Neuronal stem cell (in vitro differentiated cells): ENCODE results near the gene ENAM.

ENCODE experiments used
- DNase-seq: peaks from one replicate; pipeline ENCODE4 v3.0.0-alpha.2; 2013; ENCODE audit warnings: low spot score
- H2AFZ ChIP-seq: one replicate; pipeline ENCODE4 v1.6.1; 2013; ENCODE audit warnings: mild to moderate bottlenecking, low read length, inconsistent platforms
- H2AK5ac ChIP-seq: 2 replicates; pipeline ENCODE4 v1.6.1; 2013; ENCODE audit warnings: low read depth, mild to moderate bottlenecking, inconsistent platforms, low read length, moderate library complexity, mixed read lengths
- H2BK120ac ChIP-seq: 2 replicates; pipeline ENCODE4 v1.6.1; 2013; ENCODE audit warnings: low read depth, mild to moderate bottlenecking, inconsistent platforms, low read length, moderate library complexity, mixed read lengths
- H2BK12ac ChIP-seq: one replicate; pipeline ENCODE4 v1.6.1; 2013; ENCODE audit warnings: low read length, inconsistent platforms
- H2BK15ac ChIP-seq: 2 replicates; pipeline ENCODE4 v1.6.1; 2013; ENCODE audit warnings: mild to moderate bottlenecking, low read length, inconsistent platforms, mixed read lengths
- H2BK5ac ChIP-seq: one replicate; pipeline ENCODE4 v1.6.1; 2013; ENCODE audit warnings: inconsistent platforms, mild to moderate bottlenecking, low read length, moderate library complexity
- H3K14ac ChIP-seq: one replicate; pipeline ENCODE4 v1.6.1; 2013; ENCODE audit warnings: low read length, inconsistent platforms
- H3K18ac ChIP-seq: 2 replicates; pipeline ENCODE4 v1.6.1; 2013; ENCODE audit warnings: low read length, inconsistent platforms
- H3K23ac ChIP-seq: 2 replicates; pipeline ENCODE4 v1.6.1; 2013; ENCODE audit warnings: low read depth, mild to moderate bottlenecking, mixed read lengths, low read length, inconsistent platforms; ENCODE audit not compliant: poor library complexity
- H3K27ac ChIP-seq: replicated peaks from 3 replicates; pipeline ENCODE4 v1.5.1; 2013; ENCODE audit warnings: low read length, inconsistent platforms
- H3K27me3 ChIP-seq, 3 experiments: 2 replicates each; pipeline ENCODE4 v1.6.1; 2013; ENCODE audit warnings: low read length in 3 of 3, mild to moderate bottlenecking in 2 of 3, inconsistent platforms in 1 of 3, low read depth in 1 of 3, mixed read lengths in 1 of 3, moderate library complexity in 1 of 3; ENCODE audit not compliant: control insufficient read depth in 3 of 3, insufficient read depth in 3 of 3
- H3K36me3 ChIP-seq, 2 donors: replicated peaks in 1 of 2; 2 replicates each; pipeline ENCODE4 v1.6.1; 2013; ENCODE audit warnings: low read length in 2 of 2; ENCODE audit not compliant: control insufficient read depth in 2 of 2, insufficient read depth in 2 of 2
- H3K4ac ChIP-seq: 2 replicates; pipeline ENCODE4 v1.6.1; 2013; ENCODE audit warnings: inconsistent platforms, mild to moderate bottlenecking, low read length, moderate library complexity
- H3K4me1 ChIP-seq, 2 donors: 1 replicate in 1 of 2; 2 replicates in 1 of 2; pipeline ENCODE4 v1.6.1; 2013; ENCODE audit warnings: low read length in 2 of 2, low read depth in 1 of 2; ENCODE audit not compliant: control insufficient read depth in 2 of 2, insufficient read depth in 1 of 2
- H3K4me2 ChIP-seq: one replicate; pipeline ENCODE4 v1.6.1; 2013; ENCODE audit warnings: mild to moderate bottlenecking, low read length, inconsistent platforms; ENCODE audit not compliant: insufficient read depth, poor library complexity, severe bottlenecking
- H3K4me3 ChIP-seq, 2 donors: 2 replicates each; pipeline ENCODE4 v1.5.1; 2013; ENCODE audit warnings: low read length in 2 of 2, mild to moderate bottlenecking in 2 of 2, inconsistent platforms in 1 of 2, moderate library complexity in 1 of 2
- H3K79me1 ChIP-seq: one replicate; pipeline ENCODE4 v1.6.1; 2013; ENCODE audit warnings: low read depth, mild to moderate bottlenecking, inconsistent platforms, low read length, moderate library complexity
- H3K9ac ChIP-seq: one replicate; pipeline ENCODE4 v1.6.1; 2013; ENCODE audit warnings: mild to moderate bottlenecking, low read depth, low read length, inconsistent platforms; ENCODE audit not compliant: poor library complexity
- H3K9me3 ChIP-seq, 2 donors: replicated peaks in 1 of 2; 2 replicates each; pipeline versions ENCODE3 to v1.6.1; 2013; ENCODE audit warnings: low read length in 2 of 2, mild to moderate bottlenecking in 2 of 2, inconsistent platforms in 1 of 2, low read depth in 1 of 2, mixed read lengths in 1 of 2, moderate library complexity in 1 of 2; ENCODE audit not compliant: control insufficient read depth in 2 of 2, insufficient read depth in 1 of 2
- H4K8ac ChIP-seq: one replicate; pipeline ENCODE4 v1.6.1; 2013; ENCODE audit warnings: low read depth, mild to moderate bottlenecking, inconsistent platforms, low read length, moderate library complexity
- H4K91ac ChIP-seq: one replicate; pipeline ENCODE4 v1.6.1; 2013; ENCODE audit warnings: low read length, low read depth, mild to moderate bottlenecking, inconsistent platforms; ENCODE audit not compliant: poor library complexity
- WGBS, 2 donors: extraction: QIAGEN DNeasy Blood & Tissue Kit; methylation state at CpG; one replicate each; pipeline ENCODE4 v1.1.7; 2013; ENCODE audit warnings: missing lambda C conversion rate in 2 of 2, mixed read lengths in 1 of 2; ENCODE audit not compliant: insufficient read length in 2 of 2, insufficient replicate concordance in 1 of 2; ENCODE audit errors: extremely low coverage in 2 of 2; 5-methylcytosine and 5-hydroxymethylcytosine counted together

ENAM gene

GRCh38 chr4:70667740-70668535 is 39.4 kb downstream of the ENAM start:
- Histone ChIP-seq H2BK120ac (no peak overlapping the region), H2BK12ac (no peak overlapping the region)

DNA sequence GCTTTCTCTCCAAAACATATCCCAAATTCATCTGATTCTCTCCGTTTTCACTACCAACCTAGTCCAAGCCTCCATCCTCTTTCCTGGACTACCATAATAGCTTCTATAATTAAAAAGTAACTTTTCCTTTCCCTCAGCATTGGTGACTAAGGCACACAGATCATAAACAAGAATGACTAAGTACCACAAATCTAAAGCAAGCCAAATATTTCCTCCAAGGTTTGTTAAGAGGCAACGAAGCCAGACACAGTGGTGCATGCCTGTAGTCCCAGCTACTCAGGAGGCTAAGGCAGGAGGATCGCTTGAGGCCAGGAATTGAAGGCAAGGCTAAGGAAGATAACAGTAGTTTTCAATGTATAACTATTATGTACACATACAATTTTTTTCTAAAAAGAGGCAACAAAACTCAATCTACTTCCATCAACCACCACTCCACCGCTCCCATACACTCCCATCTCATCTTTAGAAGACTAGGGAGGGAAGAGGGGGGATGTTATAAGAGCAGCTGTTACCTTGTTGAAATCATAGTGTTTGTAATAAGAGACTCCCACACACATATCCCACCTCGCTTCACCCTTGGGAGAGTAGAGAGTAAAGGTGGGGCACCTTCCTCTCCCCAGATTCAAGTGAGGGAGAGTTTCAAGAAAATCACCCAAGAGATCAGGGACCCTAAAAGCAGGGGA is 41.9 kb downstream of the ENAM start:
- no peak overlapping the region for H3K4me2 ChIP-seq
- WGBS, 2 donors, result 100% methylated on average over 1 of the region's 5 CpGs; no CpG with 5 or more reads in 1 of the 2 donors
- no peak overlapping the region for H3K14ac ChIP-seq

More at GRCh38 chr4:70667740-70668535, 39.4 kb downstream of the ENAM start:
- no CpG with 5 or more reads among the region's 3 CpGs for whole genome bisulfite sequencing, 2 donors
- Histone ChIP-seq H3K27me3 (peaks cover 0 to 3% (median 0%) of the 10 kb centered on the region in 3 experiments), H3K9me3 (no peaks in the 10 kb centered on the region), H4K8ac (no peak overlapping the region), H2BK5ac (no peak overlapping the region), H3K4me1 (no peaks in the 10 kb centered on the region), H3K18ac (no peak overlapping the region), H2AK5ac (no peak overlapping the region), H3K4me3 (no peak overlapping the region), H3K14ac (no peak overlapping the region), H4K91ac (no peak overlapping the region), H3K36me3 (no peaks in the 10 kb centered on the region), H3K23ac (no peak overlapping the region), H3K79me1 (no peaks in the 10 kb centered on the region), H3K27ac (no peak overlapping the region), H2AFZ (no peak overlapping the region), H3K9ac (no peak overlapping the region), H3K4me2 (no peak overlapping the region), H3K4ac (no peak overlapping the region), H2BK15ac (no peak overlapping the region)
- DNase-seq, result no peak

DNA sequence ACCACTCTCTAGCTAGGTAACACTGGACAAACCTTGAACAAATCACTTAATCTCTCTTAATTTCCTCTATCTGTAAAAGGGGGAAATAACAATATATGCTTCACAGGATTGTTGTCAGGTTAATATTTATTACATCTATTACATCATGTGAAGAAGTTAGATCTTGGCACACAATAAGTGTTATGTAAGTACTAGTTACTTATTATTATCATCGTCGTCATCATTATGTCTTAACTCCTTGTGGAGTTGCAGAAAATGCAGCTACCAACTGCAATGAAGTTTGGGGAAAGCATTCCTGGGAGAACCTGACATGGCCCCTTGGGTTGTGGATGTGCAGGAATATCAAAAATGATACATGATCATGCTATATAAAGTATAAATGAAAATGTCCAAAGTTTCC is 42.5 kb downstream of the ENAM start:
- no peak overlapping the region for H3K23ac ChIP-seq
- no peak overlapping the region for H3K4me2 ChIP-seq
- H2BK5ac ChIP-seq, result no peak overlapping the region
- H3K4me1 ChIP-seq, result no peaks in the 10 kb centered on the region
- no peaks in the 10 kb centered on the region for H3K79me1 ChIP-seq
- no peaks in the 10 kb centered on the region for H3K36me3 ChIP-seq
- no peak for DNase-seq
- H2AFZ ChIP-seq, result no peak overlapping the region
- H3K9ac ChIP-seq, result no peak overlapping the region
- no peaks in the 10 kb centered on the region for H3K9me3 ChIP-seq
- peaks cover 0 to 22% (median 0%) of the 10 kb centered on the region in 3 experiments for H3K27me3 ChIP-seq
- no peak overlapping the region for H3K4ac ChIP-seq
- no peak overlapping the region for H2BK12ac ChIP-seq
- no peak overlapping the region for H4K8ac ChIP-seq
- no peak overlapping the region for H2AK5ac ChIP-seq
- H2BK15ac ChIP-seq, result no peak overlapping the region
- no peak overlapping the region for H3K18ac ChIP-seq
- H3K27ac ChIP-seq, result no peak overlapping the region
- H3K4me3 ChIP-seq, result no peak overlapping the region
- no peak overlapping the region for H4K91ac ChIP-seq
- WGBS, 2 donors, result no CpG with 5 or more reads among the region's 2 CpGs
- no peak overlapping the region for H2BK120ac ChIP-seq
- no peak overlapping the region for H3K14ac ChIP-seq

More for the DNA sequence above, 41.9 kb downstream of the ENAM start:
- H3K9me3 ChIP-seq, result no peaks in the 10 kb centered on the region
- H3K27me3 ChIP-seq, result peaks cover 0 to 20% (median 0%) of the 10 kb centered on the region in 3 experiments
- no peak overlapping the region for H3K23ac ChIP-seq
- no peak overlapping the region for H3K4ac ChIP-seq
- H3K79me1 ChIP-seq, result no peaks in the 10 kb centered on the region
- no peak overlapping the region for H3K9ac ChIP-seq
- H2BK15ac ChIP-seq, result no peak overlapping the region
- no peak overlapping the region for H2BK120ac ChIP-seq
- no peaks in the 10 kb centered on the region for H3K36me3 ChIP-seq
- no peak overlapping the region for H2BK12ac ChIP-seq
- H3K18ac ChIP-seq, result no peak overlapping the region
- no peak overlapping the region for H4K8ac ChIP-seq
- DNase-seq, result no peak
- no peak overlapping the region for H4K91ac ChIP-seq
- no peak overlapping the region for H2BK5ac ChIP-seq
- H3K27ac ChIP-seq, result no peak overlapping the region
- no peak overlapping the region for H2AK5ac ChIP-seq
- no peaks in the 10 kb centered on the region for H3K4me1 ChIP-seq
- H3K4me3 ChIP-seq, result no peak overlapping the region
- no peak overlapping the region for H2AFZ ChIP-seq

- Histone ChIP-seq H4K91ac (no peak overlapping the region), H3K18ac (no peak overlapping the region), H3K4me1 (no peaks in the 10 kb centered on the region), H3K27ac (no peak overlapping the region), H2BK120ac (no peak overlapping the region), H3K14ac (no peak overlapping the region), H2BK12ac (no peak overlapping the region), H3K23ac (no peak overlapping the region), H3K9ac (no peak overlapping the region), H2BK5ac (no peak overlapping the region), H2AK5ac (no peak overlapping the region), H3K36me3 (no peaks in the 10 kb centered on the region), H2BK15ac (no peak overlapping the region), H3K4ac (no peak overlapping the region), H3K9me3 (no peaks in the 10 kb centered on the region), H2AFZ (no peak overlapping the region), H3K4me2 (no peak overlapping the region), H3K4me3 (no peak overlapping the region), H3K27me3 (peaks cover 0 to 22% (median 0%) of the 10 kb centered on the region in 3 experiments), H3K79me1 (no peaks in the 10 kb centered on the region), H4K8ac (no peak overlapping the region)
- DNase-seq, result no peak
Measured at GRCh38 chr4:70674191-70674590, 45.6 kb downstream of the ENAM start.
